CD4-positive, alpha-beta T cell treated with Interleukin-17A for 1 hour (primary cell): Measurements from ENCODE around the gene TWIST2.

ENCODE experiments used
- DNase-seq: peaks from one replicate; pipeline ENCODE4 v3.0.0-alpha.2; 2020

The TWIST2 gene

DNA sequence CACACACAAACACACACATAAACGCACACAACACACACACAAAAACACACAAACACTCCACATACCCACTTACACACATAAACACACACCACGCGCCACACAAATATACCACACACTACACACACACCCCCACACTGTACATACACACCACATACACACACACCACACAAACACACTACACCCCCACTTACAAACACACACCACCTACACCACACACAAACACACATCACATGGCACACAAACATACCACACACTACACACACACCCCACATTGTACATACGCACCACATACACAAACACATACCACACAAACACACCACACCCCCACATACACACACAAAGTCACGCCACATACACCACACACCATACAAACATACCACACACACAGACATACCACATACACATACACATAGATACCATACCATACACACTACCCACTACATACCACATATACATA, 59.9 kb downstream of the TWIST2 start:
- no peak for DNase-seq

DNA sequence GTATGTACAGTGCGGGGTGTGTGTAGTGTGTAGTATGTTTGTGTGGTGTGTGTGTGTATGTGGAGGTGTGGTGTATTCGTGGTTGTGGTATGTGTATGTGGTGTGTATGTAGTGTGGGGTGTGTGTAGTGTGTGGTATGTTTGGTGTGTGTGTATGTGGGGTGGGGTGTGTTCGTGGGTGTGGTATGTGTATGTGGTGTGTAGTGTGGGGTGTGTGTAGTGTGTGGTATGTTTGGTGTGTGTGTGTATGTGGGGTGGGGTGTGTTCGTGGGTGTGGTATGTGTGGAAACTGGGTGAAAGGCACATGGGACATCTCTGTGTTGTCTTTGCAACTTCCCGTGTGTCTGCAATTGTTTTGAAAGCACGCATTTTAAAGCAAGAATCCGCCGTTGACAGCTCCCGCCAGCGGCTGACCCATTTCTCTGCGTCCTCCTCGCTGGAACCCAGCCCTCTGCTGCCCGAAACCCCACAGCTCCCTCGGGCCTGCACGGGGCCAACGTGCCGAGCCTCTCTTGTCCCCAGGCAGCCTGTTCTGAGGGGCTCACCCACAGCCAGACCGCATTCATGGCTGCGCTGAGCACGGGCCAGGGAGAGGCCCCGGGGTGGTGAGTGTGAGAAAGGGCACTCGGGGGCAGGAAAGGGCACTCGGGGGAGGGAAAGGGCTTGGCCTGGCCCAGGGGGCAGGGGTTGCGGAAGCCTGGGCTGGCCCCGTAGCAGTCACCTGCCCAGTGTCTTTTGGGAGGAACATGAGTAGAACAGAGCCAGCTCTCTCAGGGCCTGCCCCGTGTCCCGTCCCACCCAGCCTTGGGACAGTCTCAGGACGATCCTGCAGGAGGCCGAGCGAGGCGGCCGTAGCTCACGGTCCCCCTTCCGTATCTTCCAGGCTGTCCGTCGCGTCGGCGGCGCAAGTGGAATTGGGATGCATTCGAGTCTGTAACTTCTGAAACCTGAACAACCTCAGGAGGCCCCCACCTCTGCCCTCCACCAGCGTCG, 61.4 kb downstream of the TWIST2 start:
- DNase-seq = no peak

DNA sequence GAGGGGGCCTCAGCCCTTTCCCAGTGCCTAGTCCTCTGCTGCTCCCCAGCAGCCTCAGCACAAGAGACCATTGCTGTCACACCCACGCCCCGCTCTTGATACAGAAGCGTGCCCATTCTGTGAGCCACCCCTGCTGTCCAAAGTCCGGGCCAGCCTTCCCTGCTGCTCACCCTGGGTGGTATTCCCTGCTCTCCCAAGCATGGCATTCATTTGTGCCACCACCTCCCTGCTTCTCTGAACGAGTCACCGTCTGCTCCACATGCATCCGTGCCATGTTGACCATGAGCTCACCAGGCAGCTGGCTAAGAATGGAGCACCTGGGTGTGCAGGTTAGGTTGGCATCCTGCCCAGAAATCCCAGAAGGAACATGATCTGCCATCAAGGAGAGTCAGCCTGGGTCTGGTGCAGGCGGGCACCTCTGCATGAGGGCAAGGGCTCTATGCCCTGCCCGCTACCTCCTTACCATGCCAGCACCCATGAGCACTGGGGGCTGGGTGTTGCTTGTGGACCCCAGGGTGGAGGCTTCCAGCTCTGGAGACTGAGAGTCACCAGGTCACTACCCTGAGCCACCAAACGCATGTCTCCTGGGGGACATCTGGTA, 63.0 kb downstream of the TWIST2 start:
- DNase-seq = no peak

DNA sequence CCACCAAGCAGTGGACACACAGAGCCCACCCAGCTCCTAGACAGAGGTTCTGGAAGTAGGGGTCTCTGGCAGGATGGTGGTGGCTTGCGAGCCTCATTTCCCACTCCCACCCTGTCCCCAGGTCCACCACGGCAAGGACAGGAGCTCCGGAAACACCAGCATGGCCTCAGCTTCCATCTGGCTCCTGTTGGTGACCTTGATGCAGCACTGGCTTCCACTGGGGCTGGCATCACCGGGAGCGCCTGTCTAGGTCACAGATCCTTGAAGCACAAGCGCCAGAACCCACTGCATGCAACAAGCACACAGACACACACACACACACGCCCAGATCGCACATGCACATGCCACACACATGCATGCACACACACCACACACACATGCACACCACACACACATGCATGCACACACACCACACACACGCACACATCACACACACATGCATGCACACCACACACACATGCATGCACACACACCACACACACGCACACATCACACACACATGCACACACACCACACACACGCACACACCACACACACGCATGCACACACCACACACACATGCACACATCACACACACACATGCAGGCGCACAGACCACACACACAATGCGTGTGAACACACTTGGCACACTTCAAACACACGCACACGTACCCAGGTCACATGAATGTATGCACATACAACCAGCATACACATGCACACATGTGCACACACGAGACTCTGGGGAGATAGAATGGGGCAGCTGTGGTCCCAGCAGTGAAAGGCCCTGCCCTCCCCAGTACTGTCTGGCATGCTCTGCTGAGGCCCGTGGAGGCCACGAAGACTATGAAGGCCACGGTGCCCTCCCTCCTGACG, 63.7 kb downstream of the TWIST2 start:
- DNase-seq = no peak

DNA sequence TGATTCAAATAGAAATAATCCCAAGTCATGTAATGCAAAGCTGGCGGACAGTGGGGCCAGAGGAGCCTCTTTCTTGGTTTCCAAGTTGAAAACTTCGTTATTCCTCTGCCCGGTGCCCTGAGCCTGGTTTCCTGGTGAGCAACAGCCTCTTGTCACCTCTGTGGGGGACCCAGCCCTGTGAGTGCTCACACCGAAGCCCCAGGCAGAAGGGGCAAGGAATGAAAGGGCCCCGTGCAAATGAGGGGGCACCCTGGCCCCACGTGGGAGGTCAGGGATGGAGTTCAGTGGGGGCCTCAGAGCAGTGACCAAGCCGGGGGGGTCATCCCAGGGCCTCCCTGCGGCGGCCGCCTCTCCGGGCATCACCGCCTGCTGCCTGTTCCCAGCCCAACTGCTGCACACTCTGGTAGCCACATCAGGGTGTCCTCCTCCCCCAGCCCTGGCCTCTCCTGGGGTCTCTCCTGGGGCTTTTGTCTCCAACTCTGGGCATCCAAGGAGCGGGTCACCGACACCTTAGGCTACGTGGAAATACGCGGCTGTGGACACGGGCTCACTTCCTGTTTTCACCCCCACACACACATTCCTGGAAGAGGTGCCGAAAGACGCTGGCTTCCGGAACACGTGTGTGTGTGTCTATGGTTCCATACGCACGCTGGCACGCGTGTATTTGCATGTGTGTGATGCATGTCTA, 64.5 kb downstream of the TWIST2 start:
- no peak for DNase-seq

DNA sequence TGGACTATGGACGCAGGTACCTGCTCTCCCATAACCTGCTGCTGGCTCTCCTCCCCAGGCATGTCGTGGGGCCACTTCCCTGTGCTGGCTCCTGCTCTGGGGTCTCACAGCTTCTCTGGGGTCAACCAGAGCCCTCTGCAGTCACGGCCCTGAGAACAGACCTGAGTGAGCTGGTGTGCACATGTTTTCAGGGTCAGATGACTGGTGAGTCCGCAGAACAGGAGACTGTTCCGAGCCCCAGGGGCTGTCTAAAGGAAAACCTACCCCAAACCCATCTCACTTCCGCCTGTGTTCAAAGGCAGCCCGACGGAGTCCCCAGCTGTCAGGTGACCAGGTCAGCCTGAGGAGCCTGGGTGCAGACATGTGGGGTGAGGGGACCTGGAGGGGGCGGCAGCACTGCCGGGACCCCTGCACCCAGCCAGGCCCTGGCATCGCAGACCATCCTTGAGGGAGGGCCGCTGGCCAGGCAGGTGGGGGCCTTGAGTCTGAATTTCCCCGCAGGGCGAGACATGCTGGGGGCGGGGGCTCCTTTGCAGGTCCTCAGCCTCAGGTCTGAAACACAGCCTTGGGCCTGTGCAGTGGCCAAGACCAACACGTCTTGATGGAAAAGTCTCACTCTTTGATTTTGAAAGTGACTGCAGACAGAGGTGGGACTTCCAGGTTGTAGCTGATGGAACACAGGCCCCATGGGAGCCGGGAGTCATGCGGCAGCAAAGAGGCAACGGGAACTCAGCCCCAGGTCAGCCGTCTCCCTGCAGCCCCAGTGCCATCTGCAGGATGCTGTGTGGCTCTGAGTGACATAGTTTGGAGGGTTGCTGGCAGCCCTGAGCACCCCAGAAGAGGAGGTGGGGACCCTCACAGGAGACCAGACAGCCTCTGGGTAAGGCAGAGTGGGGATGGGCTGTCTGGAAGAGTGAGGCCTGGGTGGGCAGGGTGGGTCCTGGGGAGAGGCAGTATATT, 65.3 kb downstream of the TWIST2 start:
- no peak for DNase-seq

DNA sequence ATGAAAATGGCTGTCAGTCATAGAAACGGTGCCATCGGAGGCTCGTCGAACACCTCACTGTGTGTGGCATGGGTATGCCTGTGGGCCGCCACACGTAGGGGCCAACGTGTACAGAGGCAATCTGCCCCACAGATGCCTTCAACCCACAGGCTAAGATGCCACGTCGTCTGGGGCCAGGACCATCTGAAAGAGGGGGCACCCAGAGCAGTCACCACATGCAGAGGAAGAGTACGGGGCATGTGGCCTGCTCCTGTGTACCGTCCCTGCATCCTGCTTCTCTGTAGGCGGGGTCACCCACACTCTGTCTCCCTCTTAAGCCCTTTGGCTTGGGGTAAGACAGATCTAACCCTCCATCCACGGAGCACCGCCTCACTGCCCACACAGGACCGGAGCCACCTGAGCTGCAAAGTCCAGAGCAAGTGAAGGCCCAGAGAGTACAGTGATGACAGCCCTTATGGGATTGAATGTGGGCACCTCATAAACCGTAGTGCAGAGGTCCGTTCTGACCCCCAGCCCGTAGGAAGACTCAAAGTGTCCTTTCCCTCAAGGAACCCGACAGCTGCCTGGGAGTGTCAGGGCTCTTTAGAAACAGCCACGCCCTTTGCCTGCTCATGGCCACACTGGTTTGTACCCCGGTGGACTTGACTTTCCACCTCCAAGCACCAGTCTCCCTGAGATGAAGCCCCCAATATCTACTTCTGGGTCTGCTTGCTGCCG, 66.2 kb downstream of the TWIST2 start:
- no peak for DNase-seq

DNA sequence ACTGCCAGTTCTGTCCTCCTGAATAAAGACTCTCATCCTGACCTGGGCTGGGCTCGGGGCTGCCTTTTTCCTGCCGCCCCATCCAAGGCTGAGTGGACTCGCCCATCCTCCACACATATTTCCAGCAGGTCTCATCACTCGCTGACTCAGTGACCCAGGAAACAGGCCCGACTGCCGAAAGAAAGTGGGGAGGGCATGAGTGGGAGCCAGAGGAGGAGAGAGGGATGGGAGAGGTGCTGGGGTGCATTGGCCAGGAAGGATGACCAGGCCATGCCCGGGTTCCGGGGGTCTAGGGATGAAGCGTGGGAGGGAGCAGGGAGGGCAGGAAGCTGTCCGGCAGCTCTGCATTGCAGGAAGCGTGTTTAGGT, 66.7 kb downstream of the TWIST2 start:
- DNase-seq = no peak

DNA sequence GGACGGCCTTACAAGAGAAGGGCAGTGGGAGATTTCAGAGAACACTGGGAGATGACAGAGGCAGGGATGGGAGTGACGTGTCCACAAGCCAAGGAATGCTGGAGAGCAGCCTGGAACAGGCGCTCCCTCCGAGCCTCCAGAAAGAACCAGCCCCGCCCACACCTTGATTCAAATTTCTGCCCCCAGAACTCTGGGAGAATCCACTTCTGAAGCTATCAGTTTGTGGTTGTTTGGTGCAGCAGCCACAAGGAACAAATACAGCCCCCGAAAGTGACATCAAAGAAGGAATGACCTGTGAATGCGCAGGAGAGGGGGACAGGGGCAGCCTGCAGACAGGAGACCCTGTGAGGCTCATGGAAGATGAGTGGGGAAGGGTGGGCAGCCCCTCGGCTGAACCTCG, 67.3 kb downstream of the TWIST2 start:
- no peak for DNase-seq

DNA sequence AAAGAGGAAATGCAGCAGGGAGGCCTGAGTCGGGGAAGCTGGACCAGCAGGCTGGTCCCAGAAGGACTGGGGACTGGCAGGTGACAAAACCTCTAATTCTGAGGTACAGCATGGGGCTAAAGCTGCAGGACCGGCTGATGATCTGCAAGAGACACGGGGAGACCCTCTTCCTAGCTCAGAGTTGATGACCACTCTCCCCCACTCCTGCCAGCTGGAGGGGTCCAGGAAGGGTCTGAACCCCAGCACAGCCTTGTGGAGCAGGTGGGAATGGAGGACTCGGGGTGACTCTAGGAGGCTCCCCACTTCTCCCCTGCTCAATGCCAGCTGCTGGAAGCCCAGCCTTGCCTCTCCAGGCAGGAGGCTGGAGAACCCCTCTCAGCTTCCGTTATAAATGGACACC, 67.7 kb downstream of the TWIST2 start:
- DNase-seq = no peak

DNA sequence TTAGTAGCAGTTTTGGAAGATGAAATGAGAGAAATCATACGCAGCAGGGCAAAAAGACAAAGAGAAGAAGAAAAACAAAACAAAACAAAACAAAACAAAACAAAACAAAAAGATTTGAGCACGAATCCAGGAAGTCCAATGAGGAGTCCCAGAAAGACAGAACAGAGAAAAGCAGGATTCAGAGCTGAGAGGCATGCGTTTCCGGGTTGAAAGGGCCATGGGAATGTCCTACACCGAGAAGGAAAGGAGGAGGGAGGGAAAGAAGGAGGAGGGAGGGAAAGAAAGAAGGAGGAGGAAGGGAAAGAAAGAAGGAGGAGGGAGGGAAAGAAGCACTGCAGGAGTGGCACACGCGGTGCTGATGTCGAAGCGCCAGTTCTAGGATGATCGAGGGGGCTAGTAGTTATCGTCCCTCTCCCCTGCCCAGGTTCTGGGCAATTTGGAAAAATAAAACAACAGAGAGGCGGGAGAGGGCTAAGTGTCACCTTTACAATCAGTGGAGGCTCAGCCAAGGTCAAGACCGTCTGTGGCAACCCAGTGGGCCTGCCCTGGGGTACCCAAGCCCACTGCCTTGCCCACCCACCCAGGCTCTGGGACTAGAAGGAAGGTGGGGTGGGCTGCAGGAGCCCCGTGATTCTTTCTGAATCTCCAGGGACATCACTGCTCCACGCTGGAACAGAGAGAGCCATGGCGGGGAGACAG, 68.4 kb downstream of the TWIST2 start:
- no peak for DNase-seq

DNA sequence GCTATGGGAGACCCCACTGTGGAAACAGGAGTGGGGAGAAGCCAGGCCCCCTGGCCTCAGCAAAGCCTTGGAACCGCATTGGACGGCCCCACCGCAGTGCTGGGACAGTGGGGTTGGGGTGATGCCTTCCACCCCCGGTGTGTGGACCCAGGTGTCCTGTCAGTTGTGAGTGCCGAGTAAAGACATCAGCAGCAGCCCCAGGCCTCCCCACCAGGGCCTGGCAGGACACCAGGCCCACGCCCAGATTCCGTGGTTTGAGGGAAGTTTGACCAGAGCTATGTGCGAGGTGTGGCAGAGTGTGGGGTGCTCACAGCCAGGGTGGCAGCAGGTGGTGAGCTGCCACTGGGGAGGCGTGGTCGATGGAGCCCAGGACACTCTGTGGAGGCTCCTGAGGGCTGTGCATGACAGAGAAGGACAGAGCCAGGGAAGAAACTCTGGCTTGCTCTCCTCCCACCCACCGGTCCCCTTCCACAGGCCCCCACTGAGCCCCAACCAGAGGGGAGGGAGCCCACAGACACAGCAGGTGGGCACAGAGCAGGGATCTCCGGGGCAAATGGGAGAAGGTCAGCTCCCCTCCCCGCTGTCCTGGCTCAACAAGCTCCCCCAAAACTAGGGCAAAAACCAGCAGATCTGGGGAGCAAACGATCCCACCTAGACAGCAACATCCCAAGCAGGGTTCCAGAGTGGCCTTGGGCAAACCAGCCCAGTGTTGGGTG, 69.1 kb downstream of the TWIST2 start:
- DNase-seq = no peak

DNA sequence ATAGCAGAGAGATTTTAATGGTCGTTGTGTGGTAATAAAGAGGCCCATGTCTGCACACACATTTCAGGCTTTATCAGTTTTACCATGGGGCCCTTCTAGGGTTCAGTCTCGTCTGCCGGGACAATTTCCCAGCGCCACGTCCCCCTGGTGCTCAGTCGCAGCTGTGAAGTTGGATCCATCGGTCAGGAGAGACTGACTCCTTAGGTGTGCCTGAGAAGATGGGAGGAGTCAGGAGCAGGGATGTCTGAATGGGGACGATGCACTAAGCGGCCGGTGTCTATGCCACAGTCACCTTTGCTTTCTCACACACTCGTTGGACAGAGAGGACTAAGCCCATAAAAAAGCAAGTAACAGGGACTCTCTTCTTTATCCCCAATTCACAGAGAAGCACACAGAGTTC, 71.4 kb downstream of the TWIST2 start:
- no peak for DNase-seq

DNA sequence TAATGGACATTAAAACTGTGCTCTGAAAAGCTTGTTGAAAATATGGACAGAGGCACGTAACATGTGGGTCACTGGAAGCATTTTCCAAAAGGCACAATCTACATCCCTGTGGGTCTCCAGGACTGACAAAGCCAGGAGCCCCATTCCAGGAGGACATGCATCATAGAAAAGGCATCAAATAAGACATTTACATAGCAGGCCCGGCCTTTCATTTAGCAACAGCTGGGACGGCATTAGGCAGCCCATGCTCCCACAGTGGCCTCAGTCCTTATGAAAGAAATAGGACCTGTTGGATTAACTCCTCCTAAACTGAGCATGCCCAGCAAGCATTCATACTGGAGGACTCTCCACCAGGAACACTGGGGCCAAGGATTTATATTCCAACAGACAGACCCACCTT, 72.2 kb downstream of the TWIST2 start:
- DNase-seq = no peak

DNA sequence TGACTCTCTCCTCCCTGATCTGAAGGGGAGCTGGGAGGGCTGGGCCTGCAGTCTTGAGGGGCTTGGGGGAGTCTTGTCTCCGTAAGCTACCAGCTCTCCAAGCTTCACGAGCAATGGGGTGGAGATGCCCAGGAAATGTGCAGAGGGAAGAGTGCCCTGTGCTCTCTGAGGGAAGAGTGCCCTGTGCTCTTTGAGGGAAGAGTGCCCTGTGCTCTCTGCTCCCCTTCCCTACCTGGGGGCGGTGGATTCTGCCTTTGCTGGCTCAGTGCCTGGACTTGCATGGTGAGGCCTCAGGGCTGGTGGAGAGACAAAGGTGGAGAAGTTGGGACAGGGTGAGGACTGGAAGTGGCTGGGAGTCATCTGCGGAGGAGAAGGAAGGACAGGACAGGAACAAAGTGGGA, 72.7 kb downstream of the TWIST2 start:
- no peak for DNase-seq

DNA sequence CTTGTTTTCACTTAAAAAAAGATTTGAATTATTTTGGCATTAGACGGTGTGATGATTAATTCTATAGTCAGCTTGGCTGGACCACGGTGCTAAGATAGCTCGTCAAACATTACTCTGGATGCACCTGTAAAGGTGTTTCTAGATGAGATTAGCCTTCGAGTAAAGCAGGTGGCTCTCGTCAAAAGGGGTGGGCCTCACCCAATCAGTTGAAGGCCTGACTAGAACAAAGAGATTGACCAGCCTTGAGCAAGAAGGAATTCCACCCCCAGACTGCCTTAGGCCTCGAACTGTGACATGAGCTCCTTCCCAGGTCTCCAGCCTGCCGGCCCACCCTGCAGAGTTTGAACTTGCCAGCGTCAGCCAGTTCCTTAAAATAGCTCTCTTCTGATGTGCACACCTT, 73.4 kb downstream of the TWIST2 start:
- DNase-seq = no peak

DNA sequence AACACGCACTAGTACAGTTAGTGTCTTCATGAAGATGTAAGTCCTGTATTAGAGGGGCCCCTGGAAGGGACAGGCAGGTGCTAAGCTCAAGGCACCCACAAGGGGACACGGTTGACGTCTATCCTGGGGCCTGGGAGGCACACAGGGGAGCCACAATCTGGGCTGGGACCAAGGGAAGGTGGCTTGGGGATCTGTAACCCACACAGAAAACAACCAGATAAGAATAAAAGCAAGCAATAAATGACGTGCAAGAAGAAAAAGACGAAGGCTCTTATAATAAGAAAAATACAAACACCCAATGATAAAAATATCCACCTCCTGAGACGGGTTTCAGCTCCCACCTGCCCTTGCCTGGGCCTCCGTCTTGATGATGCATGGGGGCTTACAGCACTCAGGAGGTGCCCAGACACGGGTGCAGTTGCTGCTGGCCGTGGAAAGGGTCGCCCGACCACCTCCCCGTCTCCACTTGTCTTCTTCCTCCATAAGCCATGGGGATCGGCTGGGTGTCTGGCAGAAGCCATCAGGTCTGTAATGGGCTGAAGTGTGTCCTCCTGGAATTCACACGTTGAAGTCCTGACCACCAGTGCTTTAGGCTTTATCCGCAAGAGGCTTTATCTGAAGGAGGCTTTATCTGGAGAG, 73.9 kb downstream of the TWIST2 start:
- no peak for DNase-seq

DNA sequence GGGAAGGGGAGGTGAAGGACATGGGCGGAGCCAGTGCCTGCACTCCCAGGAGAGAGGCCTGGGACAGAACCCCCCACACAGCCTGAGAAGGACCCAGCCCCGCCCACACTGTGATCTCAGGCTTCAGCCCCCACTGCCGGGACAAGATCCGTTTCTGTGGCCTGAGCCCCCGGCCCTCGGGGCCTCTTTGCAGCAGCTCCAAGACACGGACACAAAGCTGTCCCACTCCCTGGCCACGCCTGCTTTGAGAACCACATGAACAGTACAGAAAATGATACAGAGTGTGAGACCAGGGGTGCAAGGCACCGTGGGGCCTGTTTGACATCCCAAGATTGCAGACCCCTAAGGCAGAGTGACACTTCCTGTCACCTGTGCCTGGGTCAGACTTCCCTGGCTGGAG, 74.5 kb downstream of the TWIST2 start:
- no peak for DNase-seq

DNA sequence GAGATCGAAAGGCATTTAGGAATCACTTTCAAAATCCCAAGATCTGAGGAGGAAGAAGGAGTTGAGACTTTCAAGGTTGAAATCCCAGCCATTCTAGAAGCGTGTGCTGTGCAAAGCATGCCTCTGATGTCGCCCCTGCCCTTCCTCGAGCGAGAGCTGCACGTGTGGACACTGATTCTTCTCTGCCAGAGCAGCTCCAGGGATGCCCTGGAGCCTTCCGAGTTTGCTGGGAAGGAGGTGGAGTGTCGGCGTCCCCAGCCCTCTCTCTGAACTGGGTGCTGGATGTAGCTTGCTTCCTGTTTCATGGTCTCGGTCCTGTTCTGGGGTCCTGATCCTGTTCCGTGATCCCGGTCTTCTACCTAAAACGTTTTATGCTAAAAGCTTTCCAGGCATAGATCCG, 76.1 kb downstream of the TWIST2 start:
- DNase-seq = no peak
